Medulla oblongata (tissue), 1 donor: ENCODE data around the gene CS.
"Not testable (repeated sequence)": the region's sequence is repeated elsewhere in the genome, so short reads cannot be mapped to it uniquely, and the experiment has no call there.

Experiments
- DNase-seq: peaks from one replicate; pipeline ENCODE4 v3.0.0-alpha.2; 2015; ENCODE audit errors: extremely low spot score

The CS gene

DNA sequence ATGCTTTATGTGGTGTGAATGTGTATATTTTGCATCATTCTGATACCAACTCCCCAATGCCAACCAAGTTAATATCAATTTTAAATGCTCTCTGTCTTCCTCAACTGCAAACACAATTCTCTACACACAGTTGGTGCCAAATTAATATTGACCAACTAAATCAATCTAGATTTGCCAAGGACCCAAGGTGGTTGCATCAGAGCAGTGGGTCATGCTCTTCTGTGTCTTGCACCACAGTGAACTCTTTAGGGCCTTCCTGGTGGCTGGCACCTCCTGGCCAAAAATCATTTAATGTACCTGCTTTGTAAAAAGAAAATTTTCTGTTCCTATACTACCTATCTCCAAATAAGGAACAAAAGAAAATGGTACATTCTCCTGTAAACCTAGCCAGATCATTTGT, 19.3 kb downstream of the CS start:
- no peak for DNase-seq

- DNase-seq = no peak
Measured at GRCh38 chr12:56278905-56279304, 21.2 kb downstream of the CS start.

- DNase-seq = no peak
Measured at GRCh38 chr12:56274299-56274698, 25.8 kb downstream of the CS start.

DNA sequence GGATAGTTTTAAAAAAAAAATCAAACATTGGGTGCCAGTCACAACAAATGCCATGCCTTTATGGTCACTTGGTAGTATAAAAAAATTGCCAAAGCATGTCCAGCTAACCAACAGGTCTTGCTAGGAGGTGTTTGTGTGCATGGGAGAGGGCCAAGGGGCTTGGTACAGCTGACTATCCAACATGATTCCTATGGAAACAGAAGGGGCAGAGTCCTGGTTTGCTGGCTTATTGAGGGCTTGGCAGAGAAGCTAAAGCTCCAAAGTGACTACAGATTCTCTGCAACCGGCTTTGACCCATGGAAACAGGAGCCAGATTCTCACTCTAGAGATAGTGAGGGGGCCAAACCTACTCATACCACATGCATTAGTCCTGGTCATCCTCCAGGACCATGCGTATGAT, 27.7 kb downstream of the CS start:
- not testable (repeated sequence) for DNase-seq

GRCh38 chr12:56271031-56271430, 29.1 kb downstream of the CS start:
- no peak for DNase-seq

DNA sequence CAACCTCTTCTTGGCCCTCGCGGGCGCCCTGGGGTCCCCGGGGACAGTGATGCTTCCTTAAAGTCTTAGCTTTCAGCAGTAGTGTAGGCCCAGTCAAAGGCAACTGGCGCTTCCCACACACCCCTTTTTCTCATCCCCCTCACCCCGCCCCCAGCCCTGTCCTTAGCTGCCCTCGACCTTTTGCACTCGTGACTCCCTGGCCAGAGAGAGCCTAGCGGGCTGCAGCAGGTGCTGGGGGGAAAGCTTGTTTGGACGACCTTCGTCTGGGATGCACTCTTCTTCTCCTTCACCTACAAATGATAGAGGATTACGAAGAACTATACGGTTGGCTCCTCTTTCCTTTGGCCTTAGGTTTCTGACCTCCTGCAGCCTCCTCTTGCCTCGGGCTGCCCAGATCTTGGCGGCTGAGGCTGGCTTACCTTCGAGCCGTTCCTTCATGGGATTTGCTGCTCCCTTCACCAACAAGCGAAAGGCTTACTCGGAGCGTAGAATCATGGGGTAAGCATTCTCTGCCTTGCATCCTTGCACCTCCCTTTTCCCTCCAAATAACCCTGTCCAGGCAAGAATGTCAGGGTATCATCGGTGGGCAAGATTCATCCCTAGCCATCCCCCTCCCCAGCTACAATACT, 32.6 kb downstream of the CS start:
- peak; percentile 31 for DNase-seq

- DNase-seq = peak; percentile 94
Measured at GRCh38 chr12:56266693-56267442, 33.3 kb downstream of the CS start, which contains the start of gene COQ10A. TSS of gene COQ10A (plus strand) at chr12:56266942. CDS start at chr12:56267119, 177 bp downstream.

- not testable (repeated sequence) for DNase-seq
Measured at GRCh38 chr12:56266068-56266692, 34.0 kb downstream of the CS start.

GRCh38 chr12:56262955-56263354, 37.2 kb downstream of the CS start:
- DNase-seq = not testable (repeated sequence)

DNA sequence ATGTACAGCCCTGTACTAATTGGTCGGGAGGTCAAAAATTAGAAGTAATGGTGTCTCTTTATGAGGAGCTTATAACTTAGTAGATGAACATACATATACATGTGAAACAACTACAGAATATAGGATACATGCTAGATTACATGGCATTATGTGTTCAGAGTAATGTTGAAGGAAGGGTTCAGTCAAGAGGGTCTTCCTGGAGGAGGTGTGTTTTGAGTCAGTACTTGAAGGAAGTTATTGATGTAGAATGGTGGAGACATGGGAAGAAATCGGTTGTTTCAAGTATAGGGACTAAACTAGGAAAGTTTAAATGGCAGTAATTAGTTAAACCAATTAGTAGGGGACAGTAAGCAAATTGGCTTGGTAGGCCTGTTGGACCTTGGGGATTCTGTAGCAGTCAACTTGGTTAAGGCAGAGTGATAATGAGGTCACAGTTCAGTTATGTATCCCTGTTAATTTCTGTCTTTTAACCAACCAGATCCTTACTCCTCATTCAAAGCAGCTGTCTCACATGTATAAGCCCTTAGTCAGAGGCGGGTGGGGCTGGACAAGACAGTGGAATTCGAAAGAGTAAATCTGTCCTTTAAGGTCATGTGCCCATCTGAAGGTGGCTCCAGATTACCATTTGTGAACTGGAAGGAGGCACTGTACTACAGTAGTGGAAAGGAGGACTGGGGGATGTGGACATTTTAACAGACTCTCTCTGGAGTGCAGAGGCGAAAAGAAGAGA, 38.5 kb downstream of the CS start:
- DNase-seq = no peak

DNA sequence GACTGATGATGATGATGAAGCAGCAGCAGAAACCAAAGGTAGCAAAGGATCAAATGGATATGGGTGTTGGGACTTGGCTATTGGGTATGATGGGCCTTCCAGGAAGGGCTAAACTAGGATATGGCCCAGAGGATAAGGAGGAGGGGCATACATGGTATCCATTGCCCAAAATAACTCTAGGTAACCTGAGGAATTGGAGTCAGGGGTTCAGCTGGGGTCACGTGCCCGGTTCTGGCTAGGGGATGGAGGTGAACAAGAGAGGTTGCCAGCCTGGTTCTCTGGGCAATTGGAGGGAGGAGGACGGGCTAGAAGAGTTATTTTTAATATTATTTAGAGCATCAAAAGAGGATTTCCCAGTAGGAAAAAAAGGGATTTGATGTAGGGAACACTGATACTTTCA, 39.2 kb downstream of the CS start:
- DNase-seq = no peak

GRCh38 chr12:56260380-56260779, 39.8 kb downstream of the CS start:
- DNase-seq = no peak

- no peak for DNase-seq
Measured at GRCh38 chr12:56258820-56259183, 41.3 kb downstream of the CS start.

GRCh38 chr12:56258068-56258819, 41.9 kb downstream of the CS start, which contains the start of gene ANKRD52:
TSS of gene ANKRD52 (minus strand) at chr12:56258384. CDS start at chr12:56258269, 115 bp downstream.
- peak; percentile 76 for DNase-seq

GRCh38 chr12:56257491-56258067, 42.6 kb downstream of the CS start:
- DNase-seq = no peak

DNA sequence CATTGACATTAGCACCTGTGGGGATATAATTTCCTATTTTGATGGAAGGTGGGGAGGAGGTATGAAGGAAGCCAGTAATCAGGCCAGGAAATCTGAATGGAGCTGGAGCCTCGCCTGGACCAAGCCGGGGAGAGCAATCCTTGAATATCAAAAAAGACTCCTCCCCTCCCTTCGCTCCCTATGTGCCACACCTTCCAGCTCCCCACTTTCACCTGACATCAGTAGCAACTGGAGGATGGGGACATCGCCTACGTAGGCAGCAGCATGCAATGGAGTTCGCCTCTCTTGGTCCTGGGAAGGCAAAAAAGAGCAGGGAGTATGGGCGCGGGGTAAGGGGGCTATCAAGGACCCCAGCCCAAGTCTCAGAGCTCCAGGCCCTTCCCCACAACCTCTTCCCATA, 43.1 kb downstream of the CS start:
- no peak for DNase-seq

DNA sequence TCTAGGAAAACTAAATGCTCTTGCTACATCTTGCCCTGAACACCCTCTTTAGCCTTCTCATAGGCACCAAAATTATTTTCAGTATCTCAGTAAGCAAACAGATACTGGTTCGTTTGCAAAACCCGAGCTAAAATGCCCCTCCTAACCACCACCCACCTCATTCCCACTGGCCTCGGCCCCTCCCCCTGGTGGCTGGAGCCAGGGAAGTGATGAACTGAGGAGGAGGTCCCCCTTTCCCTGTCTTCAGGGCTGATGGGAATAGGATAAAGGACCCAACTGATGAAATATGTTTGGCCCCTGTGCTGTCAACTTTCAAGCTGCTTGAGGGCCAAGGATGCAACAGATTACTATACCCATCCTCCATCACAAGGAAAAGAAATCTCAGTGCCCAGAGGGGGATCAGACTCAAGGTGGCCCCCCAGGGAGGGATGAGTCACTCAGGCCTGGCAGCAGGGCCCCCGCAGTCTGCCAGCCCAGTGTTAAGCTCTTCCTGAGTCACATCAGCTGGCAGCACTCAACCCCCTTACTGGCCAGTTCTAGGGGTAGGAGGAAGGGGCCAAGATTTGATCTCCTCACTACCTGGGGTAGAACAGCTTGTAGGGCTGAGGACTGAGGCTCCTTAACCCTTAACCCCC, 43.7 kb downstream of the CS start:
- DNase-seq = no peak

DNA sequence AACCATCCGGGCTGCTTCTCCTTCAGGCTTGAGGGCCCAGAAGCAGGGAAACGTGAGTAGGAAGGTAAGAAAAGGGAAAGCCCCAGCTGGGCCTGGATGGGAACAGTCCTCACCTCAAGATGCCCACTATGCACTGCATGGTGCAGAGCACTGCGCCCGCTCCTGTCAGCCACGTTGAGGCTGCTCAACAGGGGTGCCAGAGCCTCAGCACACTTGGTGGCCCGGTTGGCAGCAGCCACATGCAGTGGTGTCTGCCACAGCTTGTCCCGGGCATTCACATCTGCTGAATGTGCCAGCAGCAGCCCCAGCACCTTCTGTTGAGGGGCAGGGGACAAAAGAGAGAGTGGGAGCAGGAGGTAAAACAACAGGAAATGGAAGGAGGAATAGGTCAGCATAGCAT, 44.5 kb downstream of the CS start:
- no peak for DNase-seq

GRCh38 chr12:56253091-56253490, 47.0 kb downstream of the CS start:
- DNase-seq = no peak

DNA sequence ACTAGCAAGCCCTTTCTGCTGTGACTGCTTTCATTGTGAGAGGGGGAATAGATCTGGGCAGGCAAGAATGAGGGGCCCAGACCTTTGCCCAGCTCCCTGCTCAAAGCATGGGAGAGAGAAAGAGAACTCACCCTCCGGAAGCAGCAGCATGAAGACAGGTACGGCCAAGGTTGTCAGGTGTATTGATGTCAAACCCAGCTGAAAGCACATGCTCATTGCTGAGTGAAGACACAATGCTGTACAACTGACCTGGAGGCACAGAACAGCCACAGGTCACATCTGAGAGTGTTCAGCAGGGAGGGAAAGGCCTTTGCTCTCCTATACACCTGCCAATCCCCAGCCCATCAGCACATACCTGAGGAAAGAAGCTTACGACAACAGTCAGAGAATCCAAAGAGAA, 47.5 kb downstream of the CS start:
- DNase-seq = no peak

- no peak for DNase-seq
Measured at GRCh38 chr12:56248711-56249110, 51.4 kb downstream of the CS start.
